ENCODE results near the gene FUT9. TPM values are rescaled to one million over a fixed set of nuclear protein-coding genes. Genes with fewer than 3 reads are reported as not detected.

The FUT9 gene
- total RNA-seq, 1 experiment from 2014 or later = not detected

GRCh38 chr6:96227135-96227534, 211.4 kb downstream of the FUT9 start:
- no peak overlapping the region for H3K27ac ChIP-seq (ENCODE audit: low read length)
- ChIA-PET CTCF (no interaction called here), POLR2A (no interaction called here)
- no peaks in the 10 kb centered on the region for H3K36me3 ChIP-seq (ENCODE audit: control insufficient read depth, insufficient read depth, low read length)
- H3K9me3 ChIP-seq (ENCODE audit: control insufficient read depth, insufficient read depth, low read depth, low read length) = no peaks in the 10 kb centered on the region
- H3K4me3 ChIP-seq (ENCODE audit: low read depth in 2 of 2, low read length in 2 of 2) = no peak overlapping the region
- TF ChIP-seq SIN3A (IDR thresholded peaks at IDR 0.05; ENCODE audit: borderline replicate concordance, insufficient read depth, low read depth, low read length) (no peak), POLR2AphosphoS5 (IDR thresholded peaks at IDR 0.05; ENCODE audit: low read depth, low read length) (no peak), TCF7L2 (IDR thresholded peaks at IDR 0.05; ENCODE audit: low read depth, low read length) (no peak), REST (IDR thresholded peaks at IDR 0.05; ENCODE audit: insufficient read depth in 1 of 2, low read depth in 2 of 2, low read length in 1 of 2) (no peak)
- TF ChIP-seq, protein P1, sequence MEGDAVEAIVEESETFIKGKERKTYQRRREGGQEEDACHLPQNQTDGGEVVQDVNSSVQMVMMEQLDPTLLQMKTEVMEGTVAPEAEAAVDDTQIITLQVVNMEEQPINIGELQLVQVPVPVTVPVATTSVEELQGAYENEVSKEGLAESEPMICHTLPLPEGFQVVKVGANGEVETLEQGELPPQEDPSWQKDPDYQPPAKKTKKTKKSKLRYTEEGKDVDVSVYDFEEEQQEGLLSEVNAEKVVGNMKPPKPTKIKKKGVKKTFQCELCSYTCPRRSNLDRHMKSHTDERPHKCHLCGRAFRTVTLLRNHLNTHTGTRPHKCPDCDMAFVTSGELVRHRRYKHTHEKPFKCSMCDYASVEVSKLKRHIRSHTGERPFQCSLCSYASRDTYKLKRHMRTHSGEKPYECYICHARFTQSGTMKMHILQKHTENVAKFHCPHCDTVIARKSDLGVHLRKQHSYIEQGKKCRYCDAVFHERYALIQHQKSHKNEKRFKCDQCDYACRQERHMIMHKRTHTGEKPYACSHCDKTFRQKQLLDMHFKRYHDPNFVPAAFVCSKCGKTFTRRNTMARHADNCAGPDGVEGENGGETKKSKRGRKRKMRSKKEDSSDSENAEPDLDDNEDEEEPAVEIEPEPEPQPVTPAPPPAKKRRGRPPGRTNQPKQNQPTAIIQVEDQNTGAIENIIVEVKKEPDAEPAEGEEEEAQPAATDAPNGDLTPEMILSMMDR (IDR thresholded peaks at IDR 0.05) = no peak
- intact Hi-C loops (cut with micrococcal nuclease; ENCODE audit: unreplicated experiment) = no loop called here
- BruUV-seq (replicated peaks) = no TSS peak
- DNase-seq (ENCODE audit: low read depth, low spot score) (no peak), ATAC-seq (no peak)
- H3K27me3 ChIP-seq (ENCODE audit: control insufficient read depth, insufficient read depth, low read length) = no peaks in the 10 kb centered on the region
- H3K4me1 ChIP-seq (ENCODE audit: control insufficient read depth, insufficient read depth, low read length) = no peaks in the 10 kb centered on the region
- in situ Hi-C loops (cut with HindIII; ENCODE audit: low pct_unique_long_range_greater_than_20kb, low sequenced_read_pairs) = no loop called here

- POLR2A ChIA-PET = no interaction called here
- DNase-seq (ENCODE audit: low read depth, low spot score) (no peak), ATAC-seq (no peak)
- no peaks in the 10 kb centered on the region for H3K36me3 ChIP-seq (ENCODE audit: control insufficient read depth, insufficient read depth, low read length)
- intact Hi-C loops (cut with micrococcal nuclease; ENCODE audit: unreplicated experiment) (no loop called here), in situ Hi-C loops (cut with HindIII; ENCODE audit: low pct_unique_long_range_greater_than_20kb, low sequenced_read_pairs) (no loop called here)
- no peaks in the 10 kb centered on the region for H3K9me3 ChIP-seq (ENCODE audit: control insufficient read depth, insufficient read depth, low read depth, low read length)
- no peak overlapping the region for H3K27ac ChIP-seq (ENCODE audit: low read length)
- H3K27me3 ChIP-seq (ENCODE audit: control insufficient read depth, insufficient read depth, low read length) = no peaks in the 10 kb centered on the region
- H3K4me1 ChIP-seq (ENCODE audit: control insufficient read depth, insufficient read depth, low read length) = no peaks in the 10 kb centered on the region
- CTCF ChIA-PET = no interaction called here
- TF ChIP-seq SIN3A (IDR thresholded peaks at IDR 0.05; ENCODE audit: borderline replicate concordance, insufficient read depth, low read depth, low read length) = no peak
- no peak for TF ChIP-seq REST (IDR thresholded peaks at IDR 0.05; ENCODE audit: insufficient read depth in 1 of 2, low read depth in 2 of 2, low read length in 1 of 2)
- TF ChIP-seq TCF7L2 (IDR thresholded peaks at IDR 0.05; ENCODE audit: low read depth, low read length) = no peak
- TF ChIP-seq, protein P1 (IDR thresholded peaks at IDR 0.05) = no peak
- no peak for TF ChIP-seq POLR2AphosphoS5 (IDR thresholded peaks at IDR 0.05; ENCODE audit: low read depth, low read length)
- no peak overlapping the region for H3K4me3 ChIP-seq (ENCODE audit: low read depth in 2 of 2, low read length in 2 of 2)
- no TSS peak for BruUV-seq (replicated peaks)
These were observed 218.7 kb downstream of the FUT9 start for GRCh38 chr6:96234444-96234843.

Measured in Panc1 (cell line).